Measurements from ENCODE around the gene INPP5A.
A peak's percentile ranks its signal among the peaks of the same experiment; 100 is the strongest.

Gene INPP5A

GRCh38 chr10:132648072-132648850, 110.7 kb downstream of the INPP5A start:
- no peak for DNase-seq (ENCODE audit: low read depth)

- no peak for DNase-seq (ENCODE audit: low read depth)
Observed at GRCh38 chr10:132648851-132649528, 111.4 kb downstream of the INPP5A start.

- DNase-seq (ENCODE audit: low read depth), result no peak
Observed at GRCh38 chr10:132649651-132650360, 112.2 kb downstream of the INPP5A start.

GRCh38 chr10:132650611-132651250, 113.1 kb downstream of the INPP5A start:
- no peak for DNase-seq (ENCODE audit: low read depth)

GRCh38 chr10:132651511-132652029, 114.0 kb downstream of the INPP5A start:
- no peak for DNase-seq (ENCODE audit: low read depth)

- DNase-seq (ENCODE audit: low read depth), result no peak
Observed at GRCh38 chr10:132652446-132652845, 114.9 kb downstream of the INPP5A start.

- DNase-seq (ENCODE audit: low read depth), result no peak
Observed at GRCh38 chr10:132652936-132653590, 115.5 kb downstream of the INPP5A start.

- no peak for DNase-seq (ENCODE audit: low read depth)
Observed at GRCh38 chr10:132653721-132654120, 116.1 kb downstream of the INPP5A start.

- DNase-seq (ENCODE audit: low read depth), result no peak
Observed at GRCh38 chr10:132654121-132654571, 116.6 kb downstream of the INPP5A start.

- peak; percentile 44 for DNase-seq (ENCODE audit: low read depth)
Observed at GRCh38 chr10:132654708-132655661, 117.4 kb downstream of the INPP5A start.

- DNase-seq (ENCODE audit: low read depth), result no peak
Observed at GRCh38 chr10:132655735-132656134, 118.1 kb downstream of the INPP5A start.

GRCh38 chr10:132656283-132657126, 118.9 kb downstream of the INPP5A start:
- DNase-seq (ENCODE audit: low read depth), result no peak

GRCh38 chr10:132657127-132657706, 119.6 kb downstream of the INPP5A start:
- DNase-seq (ENCODE audit: low read depth), result no peak

- no peak for DNase-seq (ENCODE audit: low read depth)
Observed at GRCh38 chr10:132657748-132658147, 120.2 kb downstream of the INPP5A start.

- no peak for DNase-seq (ENCODE audit: low read depth)
Observed at GRCh38 chr10:132658546-132659205, 121.1 kb downstream of the INPP5A start.

- DNase-seq (ENCODE audit: low read depth), result no peak
Observed at GRCh38 chr10:132659206-132660091, 121.9 kb downstream of the INPP5A start.

- DNase-seq (ENCODE audit: low read depth), result no peak
Observed at GRCh38 chr10:132660385-132660784, 122.8 kb downstream of the INPP5A start.
